ENCODE data around the gene CAV3. TPM values are rescaled to one million over a fixed set of nuclear protein-coding genes. Genes with fewer than 3 reads are reported as not detected.

The CAV3 gene
- polyA plus RNA-seq, 1 donor = 339 TPM

DNA sequence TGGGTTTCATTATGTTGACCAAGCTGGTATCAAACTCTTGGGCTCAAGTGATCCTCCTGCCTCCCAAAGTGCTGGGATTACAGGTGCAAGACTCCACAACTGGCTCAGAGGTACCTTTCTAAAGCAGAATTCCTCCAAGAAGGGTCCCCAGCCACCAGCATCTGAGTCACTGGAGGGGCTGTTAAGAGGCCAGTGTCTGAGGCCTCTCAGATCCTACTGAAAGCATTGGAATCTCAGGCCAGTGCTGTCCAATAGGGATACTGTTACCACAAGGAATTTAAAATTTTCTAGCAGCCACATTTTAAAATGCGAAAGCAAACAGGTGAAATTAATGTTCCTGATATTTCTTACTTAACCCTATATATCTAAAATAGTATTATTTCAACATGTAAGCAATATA lies 1.3 kb downstream of the CAV3 start:
- DNase-seq (ENCODE audit: low read depth) = no peak

DNA sequence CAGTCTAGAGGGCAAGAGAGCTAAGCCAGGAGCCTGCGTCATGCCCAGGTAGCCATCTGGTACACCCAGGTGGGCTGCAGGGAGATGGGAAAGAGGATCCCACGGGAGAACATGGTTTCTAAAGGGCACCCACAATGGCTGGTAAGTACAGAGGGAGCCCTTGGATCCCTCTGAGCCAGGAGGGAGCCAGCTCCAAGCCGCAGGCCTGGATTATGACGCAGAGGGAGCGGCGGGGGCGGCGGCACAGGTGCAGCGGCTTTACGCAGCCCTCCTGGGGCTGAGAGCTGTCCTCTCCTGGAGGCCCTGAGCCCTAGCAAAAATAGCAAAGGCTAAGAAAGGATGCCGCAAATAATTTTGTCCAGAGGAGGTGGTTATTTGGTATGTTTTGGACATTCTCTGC lies 2.8 kb downstream of the CAV3 start:
- DNase-seq (ENCODE audit: low read depth) = no peak

DNA sequence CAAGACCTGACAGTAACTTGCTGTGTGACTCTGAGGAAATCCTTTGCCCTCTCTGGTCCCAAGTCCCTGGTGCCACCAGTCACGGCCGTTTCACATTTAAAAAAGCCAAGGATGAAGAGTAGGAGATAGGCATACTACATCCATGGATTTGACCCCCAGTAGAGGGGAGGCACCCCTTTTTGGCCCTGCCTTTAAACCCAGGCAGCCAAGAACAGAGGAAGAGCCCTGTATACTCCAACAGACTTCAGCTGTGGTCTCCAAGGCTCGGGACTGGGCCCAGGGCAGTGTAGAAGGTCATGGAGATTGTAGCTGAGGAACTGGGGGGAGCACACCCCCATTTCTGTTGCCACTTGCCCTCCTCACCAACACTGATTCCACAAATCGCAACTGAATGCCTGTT lies 3.7 kb downstream of the CAV3 start:
- DNase-seq (ENCODE audit: low read depth) = no peak

DNA sequence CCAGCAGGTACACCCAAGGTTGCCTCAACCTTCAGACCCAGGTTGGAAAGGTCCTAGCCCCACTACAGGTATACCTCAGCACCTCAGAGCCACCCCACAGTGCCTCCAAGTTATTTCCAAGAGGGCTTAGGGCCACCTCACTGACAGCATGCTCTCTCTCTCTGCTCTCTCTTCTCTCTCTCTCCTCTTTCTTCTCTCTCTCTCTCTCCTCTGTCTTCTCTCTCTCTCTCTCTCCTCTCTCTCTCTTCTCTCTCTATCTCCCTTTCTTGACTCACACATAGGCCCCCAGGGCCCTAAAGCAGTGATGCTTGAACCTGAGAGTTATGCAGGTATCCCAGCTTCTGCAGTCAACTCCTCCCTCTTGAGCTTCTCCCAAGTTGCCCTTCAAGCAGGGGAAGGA lies 4.2 kb downstream of the CAV3 start:
- DNase-seq (ENCODE audit: low read depth) = no peak

DNA sequence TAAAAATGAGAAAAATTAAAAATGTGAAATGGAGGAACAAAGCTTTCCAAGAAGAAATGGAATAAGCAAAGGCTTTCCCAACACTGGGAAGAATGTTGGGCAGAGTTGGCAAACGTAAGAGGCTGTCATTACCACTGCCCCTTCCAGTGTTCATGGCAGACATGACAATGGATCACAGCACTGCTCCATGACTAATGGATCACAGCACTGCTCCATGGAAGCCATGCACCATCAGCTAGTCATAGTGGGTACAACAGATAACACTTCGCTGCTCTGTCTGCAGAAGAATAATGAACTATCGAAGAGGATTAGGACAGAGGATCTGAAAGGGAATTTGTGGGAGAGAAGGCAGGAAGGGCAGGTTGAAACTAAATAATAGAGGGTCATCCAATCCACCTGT lies 5.0 kb downstream of the CAV3 start:
- no peak for DNase-seq (ENCODE audit: low read depth)

DNA sequence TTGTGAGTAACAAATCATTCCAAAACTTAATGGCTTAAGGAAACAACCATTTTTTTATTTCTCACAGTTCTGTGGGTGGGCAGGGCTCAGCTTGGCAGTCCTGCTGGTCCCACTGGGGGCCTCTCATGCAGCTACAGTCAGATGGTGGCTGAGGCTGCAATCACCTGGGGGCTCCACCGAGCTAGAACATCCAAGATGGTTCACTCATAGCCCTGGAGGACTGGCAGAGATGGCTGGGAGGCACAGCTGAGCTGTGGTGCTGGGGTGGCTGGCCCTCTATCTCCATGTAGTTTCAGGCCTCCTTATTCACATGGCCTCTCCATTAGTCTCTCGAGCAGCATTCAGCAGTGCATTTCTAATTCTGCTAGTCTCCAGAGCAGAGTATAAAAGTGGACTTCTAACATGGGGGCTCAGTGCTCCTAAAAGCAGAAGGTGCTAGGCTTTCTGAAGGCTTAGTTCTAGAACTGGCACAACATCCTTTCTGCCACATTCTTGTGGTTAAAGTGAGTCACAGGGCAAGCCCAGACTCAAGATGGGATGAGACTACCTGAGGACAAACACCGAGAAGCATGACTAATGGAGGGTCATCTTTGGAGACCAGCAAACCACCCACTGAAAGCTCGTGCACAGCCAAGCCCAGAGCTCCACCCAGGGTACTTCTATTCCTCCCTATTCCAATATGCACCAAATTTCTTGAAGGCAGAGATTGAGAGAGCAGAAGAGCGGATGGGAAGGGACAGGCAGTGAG lies 6.3 kb downstream of the CAV3 start:
- DNase-seq (ENCODE audit: low read depth) = no peak

DNA sequence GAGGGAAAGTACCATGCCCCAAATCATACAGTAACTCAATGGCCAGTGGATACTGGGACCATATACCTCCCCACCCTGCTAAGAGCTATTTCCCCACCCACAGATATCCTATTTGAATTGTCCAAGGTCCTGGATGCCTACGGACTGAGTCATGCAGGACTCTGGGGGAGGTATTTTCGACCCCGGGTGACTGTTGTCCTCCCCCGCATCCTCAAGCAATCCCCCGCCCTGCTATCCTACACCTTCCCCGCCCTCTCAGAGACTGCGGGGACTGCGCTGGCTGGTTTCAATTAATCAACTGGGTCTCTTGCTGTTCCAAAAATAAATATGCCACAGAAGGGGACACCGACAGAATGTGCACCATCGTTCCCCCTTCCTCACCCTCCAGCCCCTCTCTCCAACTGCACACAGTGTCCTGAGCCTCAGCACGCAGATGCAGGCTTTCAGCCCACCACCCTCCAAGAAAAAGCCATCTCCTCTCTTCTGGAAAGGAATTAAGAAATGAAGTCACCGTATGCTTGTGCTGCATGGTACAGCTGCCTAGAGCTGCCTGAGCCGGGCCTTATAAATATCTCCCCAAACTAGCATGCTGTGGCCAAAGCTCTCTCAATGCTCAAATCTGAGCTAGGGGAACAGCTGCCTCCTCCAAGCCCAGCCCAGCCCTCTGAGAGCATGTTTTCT lies 8.1 kb downstream of the CAV3 start:
- no peak for DNase-seq (ENCODE audit: low read depth)

DNA sequence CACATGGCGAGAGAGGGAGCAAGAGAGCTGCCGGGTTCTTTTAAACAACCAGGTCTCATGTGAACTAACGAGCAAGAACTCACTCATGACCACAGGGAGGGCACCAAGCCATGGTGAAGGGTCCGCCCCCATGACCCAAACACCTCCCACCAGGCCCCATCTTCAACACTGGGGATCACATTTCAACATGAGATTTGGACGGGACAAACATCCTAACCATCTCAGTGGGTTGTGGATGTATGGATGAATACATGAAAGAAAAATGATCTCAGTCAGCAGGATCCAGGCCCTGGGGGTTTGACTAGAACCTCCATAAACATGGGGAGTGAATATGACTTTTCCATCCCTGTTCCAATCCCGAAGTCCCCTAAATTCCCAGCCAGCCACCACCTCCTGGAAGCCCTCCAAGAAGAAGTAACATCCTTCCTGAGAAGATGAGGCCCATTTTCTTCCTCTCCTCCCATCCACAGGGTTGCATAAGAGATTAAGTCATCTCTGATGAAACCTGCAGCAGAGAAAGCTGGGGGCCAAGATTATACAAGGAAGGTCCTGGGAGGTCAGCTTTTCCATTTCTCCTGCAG lies 9.5 kb downstream of the CAV3 start:
- DNase-seq (ENCODE audit: low read depth) = no peak

DNA sequence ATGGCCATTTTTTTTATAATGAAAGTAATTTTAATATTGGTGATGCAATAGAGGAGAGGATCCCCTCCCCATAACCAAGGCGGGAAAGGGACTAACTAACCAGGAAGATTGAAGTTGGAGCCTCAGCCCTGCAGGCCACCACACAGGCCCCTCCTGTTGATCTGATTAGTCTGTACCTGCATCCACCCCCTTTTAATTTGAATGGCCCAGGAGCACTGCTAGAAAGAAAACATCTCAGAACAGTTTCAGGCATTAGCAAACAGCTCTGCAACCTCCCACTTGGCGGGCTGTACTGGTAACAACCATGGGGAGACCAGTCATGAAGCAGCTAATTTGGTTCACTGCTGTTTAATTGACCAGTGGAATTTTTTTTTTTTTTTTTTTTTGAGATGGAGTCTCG lies 10.3 kb downstream of the CAV3 start:
- DNase-seq (ENCODE audit: low read depth) = no peak

DNA sequence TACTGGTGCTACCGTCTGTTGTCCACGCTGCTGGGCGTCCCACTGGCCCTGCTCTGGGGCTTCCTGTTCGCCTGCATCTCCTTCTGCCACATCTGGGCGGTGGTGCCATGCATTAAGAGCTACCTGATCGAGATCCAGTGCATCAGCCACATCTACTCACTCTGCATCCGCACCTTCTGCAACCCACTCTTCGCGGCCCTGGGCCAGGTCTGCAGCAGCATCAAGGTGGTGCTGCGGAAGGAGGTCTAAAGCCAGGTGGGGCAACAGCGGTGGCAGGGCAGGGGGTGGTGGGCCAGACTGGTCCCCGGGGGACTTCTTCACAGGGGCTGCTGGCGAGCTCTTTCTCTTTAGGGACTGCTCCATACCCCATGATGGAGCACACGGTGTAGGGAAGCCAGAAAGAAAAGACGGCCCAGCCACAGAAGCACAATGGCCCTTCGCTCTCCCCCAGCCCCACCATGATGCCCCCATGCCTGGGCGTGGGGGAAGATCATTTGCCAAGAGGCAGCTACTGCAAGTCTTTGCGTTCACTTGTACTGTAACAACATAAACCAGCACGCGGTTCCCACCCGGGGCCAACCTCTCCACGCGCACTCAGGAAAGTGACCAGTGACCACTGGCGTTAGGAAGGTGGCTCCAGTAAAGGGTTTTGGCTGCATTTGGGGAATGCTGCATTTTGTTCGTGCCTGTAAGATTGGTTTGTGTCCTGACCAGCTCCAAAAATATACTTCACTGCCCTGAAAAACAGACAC lies 12.2 kb downstream of the CAV3 start:
- no peak for DNase-seq (ENCODE audit: low read depth)

DNA sequence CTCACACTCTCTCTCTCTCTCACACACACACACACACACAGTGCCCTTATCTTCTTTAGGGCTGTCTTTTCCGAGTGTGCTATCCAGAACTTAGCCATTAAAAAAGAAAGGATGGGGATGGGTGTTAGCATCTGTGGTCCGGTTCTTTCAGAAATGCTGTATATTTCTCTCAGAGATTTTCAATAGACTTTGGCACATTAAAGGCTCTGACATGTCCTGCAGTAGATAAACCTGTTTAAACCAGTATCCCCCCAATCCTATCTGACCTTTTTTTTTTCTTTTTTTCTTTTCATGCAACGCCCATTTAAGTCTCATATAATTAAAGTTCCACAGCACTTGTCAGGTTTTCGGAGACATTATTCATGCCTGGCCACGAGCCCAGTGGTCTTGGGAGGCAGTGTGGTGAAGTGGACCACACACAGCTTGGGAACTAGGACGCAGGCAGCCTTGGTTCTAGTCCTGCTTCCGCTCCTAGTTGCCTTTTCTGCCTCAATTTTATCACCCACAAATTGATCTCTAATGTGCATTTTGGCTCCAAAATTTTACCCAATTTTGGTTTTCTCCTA lies 13.3 kb downstream of the CAV3 start:
- no peak for DNase-seq (ENCODE audit: low read depth)

DNA sequence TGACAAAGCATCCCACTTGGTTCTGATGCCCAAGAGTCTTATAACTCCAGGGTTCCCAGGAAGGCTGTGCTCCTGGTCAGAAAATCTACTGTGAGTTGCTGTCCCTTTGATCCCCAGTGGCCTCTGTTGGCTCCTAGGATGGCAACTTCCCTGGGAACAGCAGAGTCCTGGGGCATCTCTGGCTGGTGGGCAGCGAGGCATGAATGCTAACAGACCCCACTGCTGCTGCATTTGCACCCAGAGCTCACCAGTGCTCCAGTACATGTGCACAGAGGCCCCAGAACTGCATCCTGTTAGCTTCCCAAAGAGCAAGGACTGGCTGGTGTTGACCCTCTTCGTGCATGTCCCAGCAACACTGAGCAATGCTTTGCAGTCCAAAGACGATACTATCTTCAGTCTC lies 15.7 kb downstream of the CAV3 start:
- DNase-seq (ENCODE audit: low read depth) = no peak

DNA sequence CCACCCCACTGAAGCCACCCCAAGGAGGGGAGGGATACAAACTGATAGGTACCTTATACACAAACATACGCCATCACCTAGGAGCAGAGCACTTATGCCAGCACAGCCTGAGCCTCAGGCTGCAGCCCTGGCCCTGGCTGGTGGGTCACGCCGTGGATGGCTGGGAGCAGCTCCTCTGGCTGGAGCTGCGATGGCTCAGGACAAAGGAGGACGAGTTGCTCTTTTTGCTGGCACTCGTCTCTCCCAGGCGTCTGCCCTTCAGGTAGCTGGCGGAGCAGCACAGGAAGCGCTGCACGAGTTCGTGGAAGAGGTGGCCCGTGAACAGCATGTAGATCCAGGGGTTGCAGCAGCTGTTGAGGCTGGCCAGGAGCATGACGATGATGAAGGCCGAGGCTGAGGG lies 19.2 kb downstream of the CAV3 start:
- no peak for DNase-seq (ENCODE audit: low read depth)

DNA sequence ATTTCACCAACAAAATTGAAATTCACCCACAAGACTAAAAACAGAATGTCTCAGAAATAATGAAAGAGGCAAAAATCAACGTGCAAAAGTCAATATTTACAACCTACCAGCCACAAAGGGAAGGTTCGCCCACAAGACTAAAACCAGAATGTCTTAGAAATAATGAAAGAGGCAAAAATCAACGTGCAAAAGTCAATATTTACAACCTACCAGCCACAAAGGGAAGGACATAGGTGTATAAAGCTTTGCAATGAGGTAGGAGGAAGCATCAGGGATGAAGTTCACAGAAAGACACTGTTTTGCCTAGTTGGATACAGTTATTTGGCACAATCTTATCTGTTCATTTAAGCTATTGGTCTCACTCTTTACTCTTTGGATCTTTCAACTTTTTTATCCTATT lies 21.5 kb downstream of the CAV3 start:
- no peak for DNase-seq (ENCODE audit: low read depth)

DNA sequence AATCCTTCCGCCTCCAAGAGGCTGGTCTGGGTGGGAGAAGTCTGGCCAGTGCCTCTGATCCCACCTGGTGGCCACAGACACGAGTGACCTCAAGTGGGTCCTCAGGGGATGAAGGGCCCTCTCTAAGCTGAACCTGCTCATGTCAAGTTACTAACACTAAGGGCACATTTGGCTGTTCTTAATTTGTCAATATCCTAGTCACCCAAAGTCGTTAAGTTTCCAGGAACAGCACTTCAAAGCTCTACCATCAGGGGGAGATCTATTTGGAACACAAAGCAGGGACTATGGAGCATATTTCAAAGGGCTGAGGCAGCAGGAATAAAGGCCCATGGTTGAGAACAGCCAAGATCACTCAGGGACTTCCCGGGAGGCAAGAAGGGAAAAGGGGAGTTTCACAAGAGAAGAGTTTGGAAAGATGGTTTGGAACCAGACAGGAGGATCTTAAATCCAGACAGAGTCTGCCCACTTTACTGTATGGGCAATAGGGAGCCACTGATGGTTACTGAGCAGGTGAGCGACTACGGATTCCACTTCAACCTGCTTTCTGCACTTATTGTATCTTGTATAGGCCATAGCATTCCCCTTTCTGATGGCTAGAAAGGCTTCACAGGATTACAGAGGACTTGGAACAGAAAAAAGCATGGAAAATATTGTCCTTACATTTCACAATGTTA lies 22.1 kb downstream of the CAV3 start:
- no peak for DNase-seq (ENCODE audit: low read depth)

DNA sequence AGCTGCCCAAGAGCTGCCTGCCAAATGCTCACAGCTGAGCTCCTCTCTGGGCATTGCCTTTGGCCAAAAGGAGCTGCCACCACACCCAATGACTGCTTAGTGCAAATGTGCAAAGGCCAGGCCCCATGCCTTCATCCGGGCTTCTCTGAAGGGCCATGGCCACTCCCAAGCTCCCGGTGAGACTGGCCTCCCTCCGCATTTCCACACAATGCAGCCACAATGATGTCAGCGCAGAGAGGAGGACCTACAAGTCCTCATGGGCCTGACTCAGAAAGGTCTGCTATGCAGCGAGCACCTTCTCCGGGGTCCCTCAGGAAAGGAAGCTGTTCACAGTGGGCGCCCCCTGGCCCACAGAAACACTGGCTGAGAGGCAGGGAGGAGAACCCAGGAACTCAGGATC lies 23.1 kb downstream of the CAV3 start:
- DNase-seq (ENCODE audit: low read depth) = no peak

DNA sequence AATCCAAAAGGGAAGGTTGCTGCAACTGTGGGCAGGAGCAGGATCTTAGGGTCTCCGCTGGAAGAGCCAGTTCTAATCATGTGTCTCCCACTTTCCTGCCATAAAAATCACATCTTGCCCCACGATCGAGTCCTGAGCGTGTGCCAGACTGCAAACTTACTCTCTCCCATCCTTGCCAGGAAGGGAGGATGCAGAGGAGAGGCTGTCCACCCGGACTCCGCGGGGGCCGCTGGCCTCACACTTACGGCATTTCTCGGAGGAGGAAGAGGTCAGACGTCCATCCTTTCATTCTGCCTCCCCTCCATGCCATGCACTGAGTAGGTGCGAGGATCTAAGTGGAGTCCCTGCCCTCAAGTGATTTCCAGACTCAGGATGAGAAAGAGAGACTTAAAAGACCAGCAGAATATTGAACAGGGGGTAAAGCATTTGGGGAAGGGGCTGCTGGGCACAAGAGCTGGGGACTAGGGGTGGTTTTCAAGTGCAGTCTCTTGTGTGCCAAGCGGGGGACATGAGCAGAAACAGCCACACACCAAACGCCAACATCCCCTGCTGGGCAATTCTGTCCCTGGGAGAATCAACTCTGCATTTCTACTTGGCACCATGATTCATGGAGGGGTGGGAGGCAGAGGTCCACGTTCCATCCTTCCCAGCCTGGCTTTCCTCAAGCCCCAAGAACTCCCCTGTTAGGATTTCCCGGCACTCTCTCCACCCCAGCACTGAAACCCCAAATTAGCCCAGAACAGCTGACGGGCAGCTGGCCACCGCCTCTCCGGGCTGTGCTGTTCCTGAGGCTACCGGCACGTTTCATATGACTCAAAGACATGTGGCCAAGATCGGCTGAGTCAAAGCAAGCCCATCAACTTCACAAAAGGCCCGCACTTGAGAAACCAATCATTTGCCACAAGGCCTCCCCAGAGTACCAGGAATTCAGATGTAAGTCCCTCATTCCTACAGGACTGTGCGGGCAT lies 24.2 kb downstream of the CAV3 start:
- no peak for DNase-seq (ENCODE audit: low read depth)

DNA sequence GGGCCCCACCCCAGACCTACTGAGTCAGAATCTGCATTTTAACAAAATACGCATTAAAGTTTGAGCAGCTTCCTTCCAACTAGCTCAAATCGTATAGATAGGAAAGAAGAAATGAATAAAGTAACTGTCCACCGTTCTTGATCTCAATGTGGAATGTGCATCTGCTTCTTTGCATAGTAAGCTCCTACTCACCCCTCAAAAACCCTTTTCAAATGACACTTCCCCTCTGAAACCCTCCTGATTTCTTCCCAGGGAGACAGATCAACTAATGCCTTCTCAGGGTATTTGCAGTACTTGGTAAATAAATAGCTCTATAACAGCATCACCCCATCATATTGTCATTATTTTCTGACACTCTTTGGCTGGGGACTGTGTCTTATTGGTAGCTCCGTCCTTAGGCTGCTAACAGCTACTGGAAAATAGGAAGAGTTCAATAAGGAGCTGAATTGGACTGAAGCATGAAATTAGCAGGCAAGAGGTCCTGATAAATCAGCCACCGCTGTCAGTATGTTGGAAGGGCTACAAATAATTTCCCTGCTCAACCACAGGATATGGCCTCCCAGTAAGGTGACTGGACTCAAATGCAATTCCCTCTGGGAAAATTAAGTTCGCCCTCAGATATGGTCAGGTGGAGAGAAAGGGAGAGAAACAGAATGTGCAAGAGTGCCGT lies 25.6 kb downstream of the CAV3 start:
- DNase-seq (ENCODE audit: low read depth) = no peak

DNA sequence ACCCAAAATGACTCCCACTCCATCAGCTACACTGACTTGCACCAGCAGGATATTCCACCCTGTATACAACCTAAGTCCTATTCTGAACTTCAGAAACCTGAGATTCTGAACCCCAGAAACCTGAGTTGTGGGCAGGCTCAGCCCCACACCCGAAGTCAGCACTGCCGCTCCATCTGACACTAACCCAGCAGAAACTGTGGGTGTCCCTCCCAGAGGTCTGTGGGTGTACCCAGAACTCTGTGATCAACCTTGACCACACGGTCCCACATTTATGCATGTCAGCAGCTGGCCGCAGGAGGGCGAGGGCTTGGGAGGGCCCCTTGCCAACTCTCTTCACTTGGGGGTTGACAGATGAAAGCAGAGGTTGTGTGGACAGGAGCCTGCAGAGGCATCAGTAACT lies 26.5 kb downstream of the CAV3 start:
- no peak for DNase-seq (ENCODE audit: low read depth)

DNA sequence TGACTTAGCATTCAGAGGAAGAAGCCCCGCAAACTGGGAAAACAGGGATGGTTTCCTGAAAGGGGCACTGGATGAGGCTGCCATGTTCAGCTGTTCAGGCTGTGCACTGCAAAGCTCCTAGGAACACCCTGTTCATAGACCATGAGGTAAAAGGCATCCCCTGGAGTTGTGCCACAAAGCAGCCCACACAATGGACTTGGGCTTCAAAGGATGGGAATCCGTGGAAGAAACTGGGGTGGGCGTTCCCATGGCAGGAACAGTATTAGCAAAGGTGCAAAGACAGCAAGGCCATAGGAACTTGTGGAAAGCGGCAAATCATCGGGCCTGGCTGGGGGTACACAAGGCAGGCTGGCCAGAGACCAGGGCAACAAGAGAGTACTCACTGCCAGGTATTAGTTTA lies 26.9 kb downstream of the CAV3 start:
- DNase-seq (ENCODE audit: low read depth) = no peak

Data from forelimb muscle (tissue), 1 donor.